Small intestine (tissue), 7 donors: ENCODE results near the gene SLC8A1. TPM values are rescaled to one million over a fixed set of nuclear protein-coding genes. Genes with fewer than 3 reads are reported as not detected.

Source experiments
- DNase-seq, 2 donors: peaks; one replicate each; pipeline versions ENCODE4 v3.0.0 to v3.0.0-alpha.2; 2013
- FAIRE-seq: peaks from 2 replicates; lab custom pipeline; 2012; peaks lifted over from hg19 to GRCh38; lab: Jason Lieb, UNC
- H3K27ac ChIP-seq, 3 donors: one replicate each; pipeline ENCODE4 v1.5.1; 2013; ENCODE audit warnings: low read length in 2 of 3, mild to moderate bottlenecking in 2 of 3, control low read depth in 1 of 3, inconsistent platforms in 1 of 3, low read depth in 1 of 3, moderate library complexity in 1 of 3
- H3K27me3 ChIP-seq, 3 donors: one replicate each; pipeline ENCODE4 v1.6.1; 2013; ENCODE audit warnings: low read length in 3 of 3, inconsistent platforms in 1 of 3; ENCODE audit not compliant: control insufficient read depth in 3 of 3, insufficient read depth in 3 of 3
- H3K36me3 ChIP-seq, 3 donors: one replicate each; pipeline ENCODE4 v1.6.1; 2013; ENCODE audit warnings: low read length in 3 of 3, inconsistent platforms in 1 of 3, low read depth in 1 of 3, mild to moderate bottlenecking in 1 of 3, moderate library complexity in 1 of 3; ENCODE audit not compliant: control insufficient read depth in 3 of 3, insufficient read depth in 2 of 3
- H3K4me1 ChIP-seq, 3 donors: one replicate each; pipeline ENCODE4 v1.6.1; 2013; ENCODE audit warnings: low read length in 2 of 3, inconsistent platforms in 1 of 3, low read depth in 1 of 3, mild to moderate bottlenecking in 1 of 3, moderate library complexity in 1 of 3; ENCODE audit not compliant: control insufficient read depth in 3 of 3, insufficient read depth in 2 of 3
- H3K4me3 ChIP-seq, 3 donors: one replicate each; pipeline ENCODE4 v1.5.1; 2013; ENCODE audit warnings: low read length in 3 of 3, control low read depth in 1 of 3, inconsistent platforms in 1 of 3, low read depth in 1 of 3, mild to moderate bottlenecking in 1 of 3, moderate library complexity in 1 of 3
- H3K9me3 ChIP-seq, 2 donors: one replicate each; pipeline ENCODE4 v1.6.1; 2013; ENCODE audit warnings: low read depth in 1 of 2, low read length in 1 of 2; ENCODE audit not compliant: control insufficient read depth in 2 of 2, insufficient read depth in 1 of 2
- WGBS, 3 donors: extraction: QIAGEN DNeasy Blood & Tissue Kit; methylation state at CpG; one replicate each; pipeline ENCODE4 v1.1.7; 2013; 5-methylcytosine and 5-hydroxymethylcytosine counted together
- polyA plus RNA-seq, 4 donors: library from polyadenylated mRNA; stranded (reverse) in 3 of 4; unstranded in 1 of 4; fragments of 200-250 nt in 3 of 4; fragments of 120-200 nt in 1 of 4; gene quantifications; one replicate each; pipeline versions ENCODE4 v1.2.1 to v1.2.3, GENCODE V29; 2013
- donor health status: healthy with polysubstance abuse.
- donor health status: control.
- donor health status: control.
- donor health status: Bipolar disorder and iron deficiency.
- donor health status: healthy.

Gene SLC8A1
- polyA plus RNA-seq, 4 donors, result 0.22 to 5.6 (median 1.9) TPM

- peaks cover 0 to 6% (median 0%) of the 10 kb centered on the region in 3 donors for H3K4me1 ChIP-seq
- FAIRE-seq (no peak), DNase-seq (no peak)
- 84 to 89% (median 86%) methylated on average over 6 of the region's 6 CpGs for WGBS, 3 donors
- no peaks in the 10 kb centered on the region for H3K27me3 ChIP-seq
- H3K27ac ChIP-seq, result no peak overlapping the region
- H3K4me3 ChIP-seq, result no peak overlapping the region
- H3K36me3 ChIP-seq, result no peaks in the 10 kb centered on the region
- H3K9me3 ChIP-seq, result no peaks in the 10 kb centered on the region
Measured at GRCh38 chr2:40428439-40428838, 23.5 kb downstream of the SLC8A1 start.

- WGBS, 3 donors, result 73 to 92% (median 76%) methylated on average over 5 of the region's 5 CpGs
- DNase-seq (no peak), FAIRE-seq (no peak)
- H3K27ac ChIP-seq, result peak overlapping the region in 1 of 3 donors; percentile 26
- no peaks in the 10 kb centered on the region for H3K36me3 ChIP-seq
- peaks cover 0 to 3% (median 0%) of the 10 kb centered on the region in 3 donors for H3K4me1 ChIP-seq
- no peaks in the 10 kb centered on the region for H3K27me3 ChIP-seq
- no peaks in the 10 kb centered on the region for H3K9me3 ChIP-seq
- H3K4me3 ChIP-seq, result no peak overlapping the region
Measured at GRCh38 chr2:40421631-40422297, 30.1 kb downstream of the SLC8A1 start.

DNA sequence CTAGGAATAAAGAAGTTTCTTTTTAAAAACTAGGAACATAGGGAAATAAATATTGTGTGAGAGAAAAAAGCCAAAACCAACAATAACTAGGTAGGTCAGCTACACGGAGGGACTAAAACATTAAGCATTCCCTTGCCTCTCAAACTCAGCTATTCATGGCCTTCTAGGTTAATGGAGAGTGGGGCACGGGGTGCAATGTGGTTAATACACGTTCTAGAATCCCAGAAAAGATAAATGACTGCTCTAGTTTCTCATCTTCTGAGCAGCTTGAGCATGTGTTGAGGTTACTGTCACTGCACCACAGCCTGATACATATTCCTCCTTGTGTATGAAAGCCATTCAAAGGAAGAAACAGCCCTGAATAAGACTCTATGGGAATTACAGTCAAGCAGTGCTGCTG lies 31.4 kb downstream of the SLC8A1 start:
- H3K9me3 ChIP-seq, result no peaks in the 10 kb centered on the region
- no peaks in the 10 kb centered on the region for H3K36me3 ChIP-seq
- FAIRE-seq (no peak), DNase-seq (no peak)
- no peaks in the 10 kb centered on the region for H3K27me3 ChIP-seq
- H3K4me1 ChIP-seq, result peaks cover 0 to 3% (median 0%) of the 10 kb centered on the region in 3 donors
- H3K27ac ChIP-seq, result peak overlapping the region in 1 of 3 donors; percentile 65
- no peak overlapping the region for H3K4me3 ChIP-seq
- 58 to 67% (median 61%) methylated on average over 3 of the region's 3 CpGs for WGBS, 3 donors

DNA sequence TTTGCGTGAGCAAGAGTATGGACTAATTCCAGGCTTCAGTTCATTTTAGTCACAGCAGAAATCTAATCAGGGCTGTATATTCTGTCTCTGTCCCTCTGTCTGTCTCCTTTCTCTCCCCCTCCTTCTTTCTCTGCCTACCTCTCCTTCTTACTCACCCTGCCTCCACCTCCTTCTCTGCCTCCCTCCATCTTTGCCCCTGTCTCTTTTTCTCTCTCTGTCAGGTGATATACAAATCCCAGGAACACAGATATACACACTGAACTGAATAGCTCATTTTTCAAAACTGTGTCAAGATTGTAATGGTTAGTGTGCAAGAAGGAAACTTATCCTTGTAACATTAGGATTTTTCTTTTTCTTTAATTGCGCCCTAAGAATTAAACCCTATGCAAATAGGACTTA lies 32.5 kb downstream of the SLC8A1 start:
- Histone ChIP-seq H3K27me3 (no peaks in the 10 kb centered on the region), H3K36me3 (no peaks in the 10 kb centered on the region), H3K4me3 (no peak overlapping the region), H3K9me3 (no peaks in the 10 kb centered on the region), H3K4me1 (peaks cover 0 to 3% (median 0%) of the 10 kb centered on the region in 3 donors), H3K27ac (peak overlapping the region in 1 of 3 donors; percentile 55)
- no peak for FAIRE-seq
- 83 to 98% (median 90%) methylated on average over 2 of the region's 2 CpGs for WGBS, 3 donors
- DNase-seq, result no peak

DNA sequence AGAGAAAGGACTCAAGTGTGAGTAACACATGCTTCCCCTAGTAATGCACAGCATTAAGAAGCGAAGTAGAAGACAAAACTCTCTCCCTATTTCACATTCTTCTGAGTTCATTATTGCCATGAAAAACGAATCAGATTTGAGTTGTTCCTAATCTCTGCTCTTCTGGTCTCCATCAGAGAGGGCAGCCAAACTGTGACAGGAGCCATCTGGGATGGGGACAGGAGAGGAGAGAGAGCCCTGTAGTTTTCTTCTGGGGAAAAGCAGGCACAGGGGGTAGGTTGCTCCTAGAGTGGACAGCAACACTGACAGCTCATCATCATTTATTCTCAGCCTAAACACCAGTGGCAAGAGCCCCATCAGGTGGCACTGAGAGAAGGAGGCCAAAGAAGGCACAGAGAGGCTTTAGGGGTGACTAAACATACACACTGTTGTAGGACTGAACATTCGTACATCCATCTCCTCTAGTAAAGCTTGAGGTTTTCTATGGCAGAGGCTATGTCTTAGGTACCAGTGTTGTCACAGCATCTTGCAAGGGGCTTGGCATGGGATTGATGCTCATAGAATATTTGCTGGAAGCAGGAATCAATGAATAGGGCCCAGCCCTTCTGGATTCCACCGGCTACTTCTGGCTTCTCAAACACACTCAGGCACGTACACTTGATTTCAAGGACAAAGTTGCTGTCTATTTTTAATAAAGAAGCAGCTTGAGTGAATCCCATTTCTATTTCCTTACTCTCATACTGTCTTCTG lies 33.1 kb downstream of the SLC8A1 start:
- no peak overlapping the region for H3K4me3 ChIP-seq
- no peaks in the 10 kb centered on the region for H3K36me3 ChIP-seq
- peaks cover 0 to 3% (median 0%) of the 10 kb centered on the region in 3 donors for H3K4me1 ChIP-seq
- no peaks in the 10 kb centered on the region for H3K27me3 ChIP-seq
- FAIRE-seq (no peak), DNase-seq (no peak)
- no peaks in the 10 kb centered on the region for H3K9me3 ChIP-seq
- H3K27ac ChIP-seq, result peak overlapping the region in 2 of 3 donors; percentile 9 to 63
- 61 to 72% (median 66%) methylated on average over 5 of the region's 5 CpGs for WGBS, 3 donors

DNA sequence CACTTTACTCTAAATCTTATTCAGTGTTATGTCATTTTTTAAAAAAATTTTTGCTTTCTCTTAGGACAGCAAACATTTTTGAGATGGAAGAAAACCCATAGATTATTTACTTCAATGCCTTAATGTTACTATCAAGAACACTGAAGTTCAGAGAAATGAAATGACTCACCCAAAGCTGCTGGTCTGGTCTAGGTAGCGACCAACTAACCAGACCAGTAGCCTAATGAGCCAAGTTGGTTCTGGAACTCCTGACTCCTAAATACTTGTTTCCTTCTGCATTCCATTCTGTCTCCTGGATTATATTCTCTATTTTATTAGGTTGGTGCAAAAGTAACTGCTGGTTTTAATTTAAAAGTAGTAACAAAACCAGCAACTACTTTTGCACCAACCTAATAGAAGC lies 35.4 kb downstream of the SLC8A1 start:
- FAIRE-seq (no peak), DNase-seq (no peak)
- WGBS, 3 donors, result 76 to 83% (median 81%) methylated on average over 1 of the region's 1 CpG
- H3K4me3 ChIP-seq, result no peak overlapping the region
- no peaks in the 10 kb centered on the region for H3K36me3 ChIP-seq
- no peak overlapping the region for H3K27ac ChIP-seq
- H3K27me3 ChIP-seq, result no peaks in the 10 kb centered on the region
- peaks cover 0 to 3% (median 0%) of the 10 kb centered on the region in 3 donors for H3K4me1 ChIP-seq
- no peaks in the 10 kb centered on the region for H3K9me3 ChIP-seq

DNA sequence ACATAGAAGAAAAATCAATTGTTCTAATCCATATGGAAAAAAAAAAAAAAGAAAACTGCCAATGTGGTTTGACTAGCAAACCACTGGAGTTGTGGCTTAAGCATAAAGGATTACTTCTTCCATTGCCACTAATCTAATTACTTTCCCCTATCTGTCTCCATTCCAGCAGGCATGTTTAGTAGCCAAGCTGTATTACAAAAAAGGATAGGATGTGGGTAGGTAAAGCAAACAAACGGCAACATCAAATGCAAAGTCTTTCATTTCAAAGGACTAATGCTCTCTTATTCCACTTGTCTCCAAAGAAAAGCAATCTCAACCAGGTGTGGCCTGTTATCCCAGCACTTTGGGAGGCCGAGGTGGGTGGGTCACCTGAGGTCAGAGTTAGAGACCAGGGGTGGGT lies 36.5 kb downstream of the SLC8A1 start:
- H3K27ac ChIP-seq, result no peak overlapping the region
- H3K9me3 ChIP-seq, result no peaks in the 10 kb centered on the region
- DNase-seq (no peak), FAIRE-seq (no peak)
- H3K4me3 ChIP-seq, result no peak overlapping the region
- H3K27me3 ChIP-seq, result no peaks in the 10 kb centered on the region
- H3K4me1 ChIP-seq, result peaks cover 0 to 3% (median 0%) of the 10 kb centered on the region in 3 donors
- WGBS, 3 donors, result 51 to 70% (median 64%) methylated on average over 2 of the region's 2 CpGs
- H3K36me3 ChIP-seq, result no peaks in the 10 kb centered on the region

DNA sequence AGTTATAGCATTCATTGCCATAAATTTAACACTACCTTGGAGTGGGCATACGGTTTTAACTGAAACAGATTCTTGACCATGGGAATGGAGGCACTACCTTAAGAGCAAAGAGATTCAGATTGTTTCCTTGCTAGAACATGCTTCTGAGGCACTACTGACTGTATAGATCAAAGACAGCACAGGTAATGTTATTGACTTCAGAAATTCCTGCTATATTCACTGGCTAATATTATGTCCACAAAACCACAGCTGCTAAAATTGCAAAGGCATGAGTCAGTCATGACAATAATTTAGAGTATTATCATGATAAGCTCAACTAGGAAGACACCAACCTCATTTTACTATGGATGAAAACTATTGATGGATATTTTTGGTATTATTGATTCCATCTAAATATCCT lies 39.4 kb downstream of the SLC8A1 start:
- WGBS, 3 donors, result 85 to 93% (median 88%) methylated on average over 1 of the region's 1 CpG
- FAIRE-seq, result no peak
- Histone ChIP-seq H3K27me3 (no peaks in the 10 kb centered on the region), H3K27ac (no peak overlapping the region), H3K36me3 (no peaks in the 10 kb centered on the region), H3K9me3 (no peaks in the 10 kb centered on the region), H3K4me3 (no peak overlapping the region), H3K4me1 (peaks cover 0 to under 1% (median 0%) of the 10 kb centered on the region in 3 donors)
- no peak for DNase-seq
